ENCODE results near the gene RBM12. TPM values are rescaled to one million over a fixed set of nuclear protein-coding genes. Genes with fewer than 3 reads are reported as not detected.
"Not testable (repeated sequence)": the region's sequence is repeated elsewhere in the genome, so short reads cannot be mapped to it uniquely, and the experiment has no call there.

Gene RBM12
- total RNA-seq, 1 donor from 2014 or later: 46.2 TPM

GRCh38 chr20:35710039-35710438, 45.3 kb upstream of the RBM12 start:
- Histone ChIP-seq H3K4me3 (no peak overlapping the region), H3K27ac (replicated peaks) (no peak overlapping the region), H3K9me3 (replicated peaks) (no peaks in the 10 kb centered on the region), H3K4me1 (peaks cover 49% of the 10 kb centered on the region), H3K27me3 (ENCODE audit: low read depth) (no peaks in the 10 kb centered on the region), H3K36me3 (peaks cover 99% of the 10 kb centered on the region)
- no peak for DNase-seq
- intact Hi-C loops (cut with micrococcal nuclease): no loop called here
- no peak for TF ChIP-seq CTCF (IDR thresholded peaks at IDR 0.05; ENCODE audit: borderline replicate concordance)

GRCh38 chr20:35709259-35709658, 44.6 kb upstream of the RBM12 start:
- Histone ChIP-seq H3K36me3 (peaks cover 99% of the 10 kb centered on the region), H3K27ac (replicated peaks) (no peak overlapping the region), H3K9me3 (replicated peaks) (no peaks in the 10 kb centered on the region), H3K4me3 (no peak overlapping the region), H3K27me3 (ENCODE audit: low read depth) (no peaks in the 10 kb centered on the region), H3K4me1 (peaks cover 57% of the 10 kb centered on the region)
- DNase-seq: no peak
- TF ChIP-seq CTCF (IDR thresholded peaks at IDR 0.05; ENCODE audit: borderline replicate concordance): no peak
- intact Hi-C loops (cut with micrococcal nuclease): no loop called here

GRCh38 chr20:35708502-35708901, 43.8 kb upstream of the RBM12 start:
- Histone ChIP-seq H3K9me3 (replicated peaks) (no peaks in the 10 kb centered on the region), H3K36me3 (peaks cover 99% of the 10 kb centered on the region), H3K4me3 (no peak overlapping the region), H3K4me1 (peaks cover 60% of the 10 kb centered on the region), H3K27ac (replicated peaks) (no peak overlapping the region), H3K27me3 (ENCODE audit: low read depth) (no peaks in the 10 kb centered on the region)
- TF ChIP-seq CTCF (IDR thresholded peaks at IDR 0.05; ENCODE audit: borderline replicate concordance): no peak
- no peak for DNase-seq
- intact Hi-C loops (cut with micrococcal nuclease): no loop called here

GRCh38 chr20:35706591-35707529, 42.2 kb upstream of the RBM12 start:
- H3K27ac ChIP-seq (replicated peaks); DNase-seq; H3K9me3 ChIP-seq (replicated peaks); H3K27me3 ChIP-seq (ENCODE audit: low read depth); intact Hi-C loops (cut with micrococcal nuclease); H3K4me3 ChIP-seq: not testable (repeated sequence)
- Histone ChIP-seq H3K36me3 (peaks cover 100% of the 10 kb centered on the region), H3K4me1 (peaks cover 49% of the 10 kb centered on the region)

GRCh38 chr20:35705894-35706293, 41.2 kb upstream of the RBM12 start:
- H3K36me3 ChIP-seq: peaks cover 100% of the 10 kb centered on the region
- H3K4me3 ChIP-seq; H3K27ac ChIP-seq (replicated peaks); H3K9me3 ChIP-seq (replicated peaks); DNase-seq; intact Hi-C loops (cut with micrococcal nuclease); H3K27me3 ChIP-seq (ENCODE audit: low read depth): not testable (repeated sequence)
- H3K4me1 ChIP-seq: peaks cover 39% of the 10 kb centered on the region

GRCh38 chr20:35704514-35705261, 40.0 kb upstream of the RBM12 start:
- H3K27ac ChIP-seq (replicated peaks): no peak overlapping the region
- no peaks in the 10 kb centered on the region for H3K27me3 ChIP-seq (ENCODE audit: low read depth)
- H3K9me3 ChIP-seq (replicated peaks): no peaks in the 10 kb centered on the region
- intact Hi-C loops (cut with micrococcal nuclease): no loop called here
- no peak overlapping the region for H3K4me3 ChIP-seq
- no peak for DNase-seq
- no peak for TF ChIP-seq CTCF (IDR thresholded peaks at IDR 0.05; ENCODE audit: borderline replicate concordance)
- H3K4me1 ChIP-seq: peaks cover 38% of the 10 kb centered on the region
- H3K36me3 ChIP-seq: peaks cover 89% of the 10 kb centered on the region
